ENCODE data around the gene HIC1. TPM values are rescaled to one million over a fixed set of nuclear protein-coding genes. Genes with fewer than 3 reads are reported as not detected.

Gene HIC1
- total and polyA plus RNA-seq, 3 donors from 2014 or later: 8.7 to 38.4 (median 36.1) TPM

GRCh38 chr17:2028234-2028614 is 26.7 kb upstream of the HIC1 start:
- Histone ChIP-seq H3K36me3 (ENCODE audit: low read depth, missing control alignments) (no peaks in the 10 kb centered on the region), H3K9me3 (no peaks in the 10 kb centered on the region), H3K27ac (no peak overlapping the region), H3K27me3 (no peaks in the 10 kb centered on the region), H3K4me1 (peaks cover 29% of the 10 kb centered on the region), H3K4me3 (no peak overlapping the region)
- WGBS, 2 donors: 67 to 84% methylated on average over 1 to 5 of the region's 5 CpGs
- TF ChIP-seq CTCF (IDR thresholded peaks at IDR 0.05): no peak
- TF ChIP-seq POLR2A (IDR thresholded peaks at IDR 0.05): no peak
- no peak for DNase-seq
- intact Hi-C loops (cut with DNase I; ENCODE audit: low total_unique reads): loop anchor here (5.0 kb wide), 1 partner anchor 121 kb away; no protein-coding TSS in a partner anchor

GRCh38 chr17:2028737-2029136 is 26.2 kb upstream of the HIC1 start:
- 54 to 83% methylated on average over 1 to 6 of the region's 6 CpGs for WGBS, 2 donors
- no peaks in the 10 kb centered on the region for H3K9me3 ChIP-seq
- no peak overlapping the region for H3K27ac ChIP-seq
- TF ChIP-seq CTCF (IDR thresholded peaks at IDR 0.05) (no peak), POLR2A (IDR thresholded peaks at IDR 0.05) (no peak)
- no peaks in the 10 kb centered on the region for H3K27me3 ChIP-seq
- intact Hi-C loops (cut with DNase I; ENCODE audit: low total_unique reads): loop anchor here (5.0 kb wide), 1 partner anchor 121 kb away; no protein-coding TSS in a partner anchor
- DNase-seq: no peak
- H3K4me1 ChIP-seq: peaks cover 24% of the 10 kb centered on the region
- H3K36me3 ChIP-seq (ENCODE audit: low read depth, missing control alignments): no peaks in the 10 kb centered on the region
- no peak overlapping the region for H3K4me3 ChIP-seq

- Histone ChIP-seq H3K9me3 (no peaks in the 10 kb centered on the region), H3K27me3 (no peaks in the 10 kb centered on the region), H3K4me3 (peak within 1 kb of the TSS; percentile 98 to 100), H3K27ac (peak within 1 kb of the TSS; percentile 69 to 72), H3K4me1 (peaks cover 17% of the 10 kb centered on the region), H3K36me3 (ENCODE audit: low read depth, missing control alignments) (no peaks in the 10 kb centered on the region)
- TF ChIP-seq CTCF (IDR thresholded peaks at IDR 0.05) (peak in 1 of 3 experiments; percentile 26), POLR2A (IDR thresholded peaks at IDR 0.05) (no peak)
- peak; percentile 94 for DNase-seq
- intact Hi-C loops (cut with DNase I; ENCODE audit: low total_unique reads): loop anchor here (5.0 kb wide), 1 partner anchor 123 kb away; no protein-coding TSS in a partner anchor
- 0% methylated on average over 11 to 45 of the region's 59 CpGs for WGBS, 2 donors
These were observed 24.8 kb upstream of the HIC1 start, which contains the start of gene DPH1 for GRCh38 chr17:2029911-2030778. DPH1 (plus strand) TSS chr17:2030153; CDS start chr17:2030170, 17 bp downstream.

GRCh38 chr17:2030779-2031163 is 24.1 kb upstream of the HIC1 start:
- intact Hi-C loops (cut with DNase I; ENCODE audit: low total_unique reads): no loop called here
- peak overlapping the region; percentile 98 to 100 for H3K4me3 ChIP-seq
- 7 to 8% methylated on average over 10 of the region's 10 CpGs for WGBS, 2 donors
- TF ChIP-seq CTCF (IDR thresholded peaks at IDR 0.05) (peak; percentile 14 to 49 (median 42)), POLR2A (IDR thresholded peaks at IDR 0.05) (no peak)
- peaks cover 13% of the 10 kb centered on the region for H3K4me1 ChIP-seq
- H3K36me3 ChIP-seq (ENCODE audit: low read depth, missing control alignments): no peaks in the 10 kb centered on the region
- H3K27me3 ChIP-seq: no peaks in the 10 kb centered on the region
- DNase-seq: no peak
- H3K9me3 ChIP-seq: no peaks in the 10 kb centered on the region
- H3K27ac ChIP-seq: peak overlapping the region in 1 of 2 donors; percentile 69
